Fibroblast of mammary gland (primary cell): ENCODE results near the gene PLOD1.

Experiments
- DNase-seq: peaks from one replicate; pipeline ENCODE4 v3.0.0-alpha.2; 2010; ENCODE audit warnings: low read depth
- H3K4me3 ChIP-seq: 2 replicates; pipeline ENCODE4 v1.5.1; 2011; ENCODE audit warnings: low read depth, mild to moderate bottlenecking, low read length, moderate library complexity; ENCODE audit not compliant: control insufficient read depth
- CTCF ChIP-seq: conservative IDR thresholded peaks from 2 replicates; pipeline ENCODE4 v1.5.1; 2011; ENCODE audit warnings: low read depth, low read length, inconsistent platforms; ENCODE audit not compliant: control insufficient read depth, insufficient read depth

Gene PLOD1

GRCh38 chr1:11984576-11984975, 50.1 kb downstream of the PLOD1 start:
- no peak for DNase-seq
- H3K4me3 ChIP-seq = no peak overlapping the region
- no peak for TF ChIP-seq CTCF

- no peak for TF ChIP-seq CTCF
- no peak for DNase-seq
- no peak overlapping the region for H3K4me3 ChIP-seq
Observed at GRCh38 chr1:11985171-11985570, 50.7 kb downstream of the PLOD1 start.

GRCh38 chr1:11985851-11986250, 51.3 kb downstream of the PLOD1 start:
- TF ChIP-seq CTCF = no peak
- peak; percentile 72 for DNase-seq
- no peak overlapping the region for H3K4me3 ChIP-seq

- DNase-seq = no peak
- TF ChIP-seq CTCF = no peak
- H3K4me3 ChIP-seq = no peak overlapping the region
Observed at GRCh38 chr1:11989669-11990068, 55.2 kb downstream of the PLOD1 start.

- no peak overlapping the region for H3K4me3 ChIP-seq
- TF ChIP-seq CTCF = no peak
- DNase-seq = no peak
Observed at GRCh38 chr1:11990303-11991032, 56.0 kb downstream of the PLOD1 start.

- TF ChIP-seq CTCF = no peak
- DNase-seq = no peak
- H3K4me3 ChIP-seq = no peak overlapping the region
Observed at GRCh38 chr1:11991969-11992676, 57.6 kb downstream of the PLOD1 start.
